A549 (cell line): Measurements from ENCODE around the gene COL28A1. TPM values are rescaled to one million over a fixed set of nuclear protein-coding genes. Genes with fewer than 3 reads are reported as not detected.
A peak's percentile ranks its signal among the peaks of the same experiment; 100 is the strongest.

ENCODE experiments used
- ATAC-seq, 2 experiments: fragments of 200-7000 bp in 1 of 2; fragments of >200 bp in 1 of 2; cut with Nextera tagmentation in 1 of 2; cut with Tn5 transposase in 1 of 2; 3 replicates each; pipeline versions ENCODE4 v1.8.0 to v1.9.1; 2018 to 2020; ENCODE audit warnings: mild to moderate bottlenecking in 1 of 2, moderate library complexity in 1 of 2
- CTCF ChIA-PET: fragments of 300-600 bp; sonication (Branson Sonifier 250); formaldehyde crosslinking; extraction: SDS; loops from one replicate; lab custom pipeline; 2021; ENCODE audit warnings: antibody characterized with exemption, inconsistent platforms; lab: Yijun Ruan, JAX
- POLR2A ChIA-PET: fragments of 350-600 bp; formaldehyde crosslinking; extraction: SDS; loops from one replicate; lab custom pipeline; 2021; ENCODE audit warnings: antibody characterized with exemption, inconsistent platforms; lab: Yijun Ruan, JAX
- DNase-seq, 2 experiments: peaks; one replicate each; pipeline versions ENCODE4 v3.0.0 to v3.0.0-alpha.2; 2011 to 2016; ENCODE audit warnings: low read depth in 1 of 2, low spot score in 1 of 2
- FAIRE-seq: peaks from 2 replicates; lab custom pipeline; 2011; peaks lifted over from hg19 to GRCh38; lab: Jason Lieb, UNC
- H3K27ac ChIP-seq, 2 experiments: fragments of >200 bp; sonication (Bioruptor Twin); formaldehyde crosslinking; 3 replicates each; pipeline ENCODE4 v1.5.1; 2016 to 2017
- H3K4me1 ChIP-seq: fragments of >200 bp; sonication (Bioruptor Twin); formaldehyde crosslinking; 3 replicates; pipeline ENCODE4 v1.6.1; 2016
- H3K4me2 ChIP-seq: fragments of >200 bp; sonication (Bioruptor Twin); formaldehyde crosslinking; 3 replicates; pipeline ENCODE4 v1.6.1; 2016
- H3K4me3 ChIP-seq: fragments of >200 bp; sonication (Bioruptor Twin); formaldehyde crosslinking; 3 replicates; pipeline ENCODE4 v1.5.1; 2016
- H3K9me3 ChIP-seq: fragments of >200 bp; sonication (Bioruptor Twin); formaldehyde crosslinking; 3 replicates; pipeline ENCODE4 v1.6.1; 2016
- BCL3 ChIP-seq: fragments of >200 bp; sonication (Bioruptor Twin); formaldehyde crosslinking; IDR thresholded peaks from 3 replicates; pipeline ENCODE4 v1.6.1; 2016
- BHLHE40 ChIP-seq: IDR thresholded peaks from 2 replicates; pipeline ENCODE4 v1.6.1; 2012; ENCODE audit warnings: low read depth, low read length, inconsistent platforms
- CBX2 ChIP-seq: fragments of 200-600 bp; sonication (generic); IDR thresholded peaks from 2 replicates; pipeline ENCODE4 v1.6.1; 2016; ENCODE audit warnings: low read depth, mild to moderate bottlenecking, borderline replicate concordance
- CBX8 ChIP-seq: fragments of 200-600 bp; sonication (generic); IDR thresholded peaks from 2 replicates; pipeline ENCODE4 v1.6.1; 2016
- CEBPB ChIP-seq, 2 experiments: fragments of >200 bp in 1 of 2; sonication (Bioruptor Twin) in 1 of 2; formaldehyde crosslinking in 1 of 2; IDR thresholded peaks; 2 replicates each; pipeline ENCODE4 v1.6.1; 2012 to 2016
- CHD4 ChIP-seq: fragments of 200-600 bp; sonication (generic); IDR thresholded peaks from 2 replicates; pipeline ENCODE4 v1.6.1; 2016; ENCODE audit warnings: antibody characterized with exemption, mild to moderate bottlenecking, borderline replicate concordance
- EHF ChIP-seq: fragments of 250-450 bp; sonication (Bioruptor Pico); IDR thresholded peaks from 2 replicates; pipeline ENCODE4 v1.5.0; 2020; ENCODE audit warnings: mild to moderate bottlenecking
- EP300 ChIP-seq, 2 experiments: fragments of >200 bp; sonication (Bioruptor Twin); formaldehyde crosslinking; IDR thresholded peaks; 2 replicates in 1 of 2; 3 replicates in 1 of 2; pipeline ENCODE4 v1.6.1; 2016 to 2017
- FOSB ChIP-seq: fragments of 250-450 bp; sonication (Bioruptor Pico); IDR thresholded peaks from 2 replicates; pipeline ENCODE4 v1.5.0; 2020; ENCODE audit warnings: mild to moderate bottlenecking, moderate library complexity
- FOXS1 ChIP-seq: fragments of 250-450 bp; sonication (Bioruptor Pico); IDR thresholded peaks from 2 replicates; pipeline ENCODE4 v1.5.0; 2020; ENCODE audit warnings: mild to moderate bottlenecking, moderate library complexity
- GATA3 ChIP-seq: IDR thresholded peaks from 2 replicates; pipeline ENCODE4 v1.6.1; 2012; ENCODE audit warnings: borderline replicate concordance
- HDAC2 ChIP-seq: fragments of 200-600 bp; sonication (generic); IDR thresholded peaks from 2 replicates; pipeline ENCODE4 v1.6.1; 2016
- HES2 ChIP-seq: fragments of >200 bp; sonication (Bioruptor Twin); formaldehyde crosslinking; IDR thresholded peaks from 2 replicates; pipeline ENCODE4 v1.6.1; 2016
- HEYL ChIP-seq: fragments of 250-450 bp; sonication (Bioruptor Pico); IDR thresholded peaks from 2 replicates; pipeline ENCODE4 v1.8.0; 2021; ENCODE audit warnings: mild to moderate bottlenecking, moderate library complexity
- HOXB5 ChIP-seq: fragments of 250-450 bp; sonication (Bioruptor Pico); IDR thresholded peaks from 2 replicates; pipeline ENCODE4 v1.5.0; 2020; ENCODE audit warnings: mild to moderate bottlenecking, moderate library complexity
- KDM1A ChIP-seq: fragments of 200-600 bp; sonication (generic); IDR thresholded peaks from 2 replicates; pipeline ENCODE4 v1.6.1; 2016; ENCODE audit warnings: low read depth, mild to moderate bottlenecking
- MAFK ChIP-seq: fragments of 450-650 bp; IDR thresholded peaks from 2 replicates; pipeline ENCODE4 v1.6.1; 2014; ENCODE audit not compliant: partially characterized antibody
- MAX ChIP-seq: IDR thresholded peaks from 2 replicates; pipeline ENCODE4 v1.6.1; 2012
- NFE2L2 ChIP-seq: fragments of 150-350 bp; conservative IDR thresholded peaks from 2 replicates; pipeline ENCODE4 v1.6.1; 2014; ENCODE audit warnings: low read length
- NR3C1 ChIP-seq: fragments of >200 bp; sonication (Bioruptor Twin); formaldehyde crosslinking; IDR thresholded peaks from 3 replicates; pipeline ENCODE4 v1.6.1; 2017
- PBX3 ChIP-seq: IDR thresholded peaks from 2 replicates; pipeline ENCODE4 v1.6.1; 2012
- POLR2AphosphoS2 ChIP-seq: conservative IDR thresholded peaks from 2 replicates; pipeline ENCODE4 v1.6.1; 2012; ENCODE audit warnings: low read length, improper control_type of control experiment, inconsistent platforms
- RAD21 ChIP-seq, 2 experiments: fragments of >200 bp in 1 of 2; sonication (Bioruptor Twin) in 1 of 2; formaldehyde crosslinking in 1 of 2; IDR thresholded peaks in 1 of 2; conservative IDR thresholded peaks in 1 of 2; 2 replicates in 1 of 2; 3 replicates in 1 of 2; pipeline ENCODE4 v1.6.1; 2012 to 2018; ENCODE audit warnings: inconsistent platforms in 1 of 2
- RARB ChIP-seq: fragments of 250-450 bp; sonication (Bioruptor Pico); IDR thresholded peaks from 2 replicates; pipeline ENCODE4 v1.8.0; 2021; ENCODE audit warnings: mild to moderate bottlenecking, moderate library complexity
- SMC3 ChIP-seq: fragments of >200 bp; sonication (Bioruptor Twin); formaldehyde crosslinking; IDR thresholded peaks from 3 replicates; pipeline ENCODE4 v1.6.1; 2018; ENCODE audit warnings: inconsistent platforms
- SREBF2 ChIP-seq: fragments of 450-650 bp; IDR thresholded peaks from 2 replicates; pipeline ENCODE4 v1.6.1; 2014; ENCODE audit warnings: mild to moderate bottlenecking, moderate library complexity
- ZFP36 ChIP-seq: fragments of 450-650 bp; IDR thresholded peaks from 2 replicates; pipeline ENCODE4 v1.6.1; 2014; ENCODE audit warnings: borderline replicate concordance; ENCODE audit not compliant: partially characterized antibody
- ZSCAN20 ChIP-seq: fragments of 250-450 bp; sonication (Bioruptor Pico); IDR thresholded peaks from 2 replicates; pipeline ENCODE4 v1.8.0; 2022; ENCODE audit warnings: mild to moderate bottlenecking, moderate library complexity
- WGBS: methylation state at CpG from one replicate; pipeline ENCODE4 v1.1.6; 2017; ENCODE audit errors: missing lambda C conversion rate; 5-methylcytosine and 5-hydroxymethylcytosine counted together
- polyA plus RNA-seq, 4 experiments: library from polyadenylated mRNA; depleted of rRNA in 3 of 4; stranded (reverse); fragments of >200 nt; fragmentation: RNase III in 1 of 4; extraction: RNeasy Plus Mini Kit Qiagen cat#74134 plus additional on column Dnase treatment in 1 of 4; gene quantifications; 2 replicates in 3 of 4; 3 replicates in 1 of 4; pipeline ENCODE4 v1.2.3, GENCODE V29; 2011 to 2017
- TF ChIP-seq, protein P1 (sequence below): fragments of 450-650 bp; IDR thresholded peaks from 2 replicates; pipeline ENCODE4 v1.6.1; 2014; ENCODE audit warnings: antibody characterized with exemption

The COL28A1 gene
- polyA plus RNA-seq, 2 of the 4 experiments (the other 2 are of a cell fraction), result 0.08 to 0.17 TPM

DNA sequence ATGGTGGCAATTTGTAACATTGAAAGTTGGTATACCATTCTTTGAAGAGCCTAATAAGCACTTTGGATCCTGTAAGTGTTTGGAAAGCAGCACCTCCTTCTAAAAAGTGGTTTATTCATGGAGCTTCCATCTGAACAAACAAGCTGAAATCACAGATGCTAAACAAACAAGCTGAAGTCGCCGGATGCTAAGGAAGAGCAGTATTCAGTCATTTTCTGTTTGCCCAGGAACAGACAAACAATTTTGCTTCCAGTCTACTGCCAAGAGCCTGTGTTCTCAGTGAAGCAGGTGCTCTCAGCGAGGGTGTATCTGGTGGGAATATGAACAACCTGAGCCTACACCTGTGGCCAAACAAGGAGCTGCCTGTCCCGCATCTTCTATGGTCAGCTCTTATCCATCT is 6.3 kb downstream of the COL28A1 start:
- Histone ChIP-seq H3K9me3 (no peaks in the 10 kb centered on the region), H3K4me2 (peak overlapping the region; percentile 38), H3K4me1 (peaks cover 15% of the 10 kb centered on the region), H3K27ac (peak overlapping the region; percentile 40 to 50; a peak in 5 of 6 replicates), H3K4me3 (no peak overlapping the region)
- ChIA-PET POLR2A (interaction anchor here (0.6 kb wide), 1 partner anchor 98 kb away, joined by 3 read pairs; no protein-coding TSS in a partner anchor), CTCF (interaction anchor here (0.8 to 2.7 kb wide), 5 partner anchors 12 to 107 kb away, joined by 3 to 14 read pairs (median 4); no protein-coding TSS in a partner anchor)
- DNase-seq (peak in 1 of 2 experiments; percentile 57), ATAC-seq (peak; percentile 59 to 74; a peak in 4 of 6 replicates), FAIRE-seq (no peak)
- 14% methylated on average over 4 of the region's 4 CpGs for WGBS
- no peak for TF ChIP-seq KDM1A
- no peak for TF ChIP-seq SREBF2
- no peak for TF ChIP-seq CBX2
- no peak for TF ChIP-seq ZFP36
- no peak for TF ChIP-seq NFE2L2
- TF ChIP-seq MAX, result peak; percentile 28; the same call in 1 of the 2 replicates
- TF ChIP-seq CBX8, result no peak
- TF ChIP-seq GATA3, result peak; percentile 41; the same call in 1 of the 2 replicates
- no peak for TF ChIP-seq EHF (CRISPR knock-in tag)
- TF ChIP-seq RARB, result no peak
- no peak for TF ChIP-seq MAFK
- no peak for TF ChIP-seq HDAC2
- no peak for TF ChIP-seq NR3C1
- TF ChIP-seq RAD21 (conservative IDR thresholded peaks at IDR 0.05 in 1 of 2, IDR thresholded peaks at IDR 0.05 in 1 of 2), result 0 out of 5 replicates have a peak, but pooled peaks of 1 of the 2 experiments have one; percentile 6
- TF ChIP-seq CEBPB (IDR thresholded peaks at IDR 0.05), result no peak

- WGBS, result 94% methylated on average over 3 of the region's 3 CpGs
- no peak overlapping the region for H3K27ac ChIP-seq
- ChIA-PET POLR2A (no interaction called here), CTCF (no interaction called here)
- DNase-seq (no peak), ATAC-seq (no peak), FAIRE-seq (no peak)
- no peak overlapping the region for H3K4me2 ChIP-seq
- no peak for TF ChIP-seq SMC3
- no peak for TF ChIP-seq FOXS1 (CRISPR knock-in tag)
- no peak overlapping the region for H3K4me3 ChIP-seq
- peaks cover 15% of the 10 kb centered on the region for H3K4me1 ChIP-seq
- no peaks in the 10 kb centered on the region for H3K9me3 ChIP-seq
Observed at GRCh38 chr7:7527047-7527446, 8.6 kb downstream of the COL28A1 start.

GRCh38 chr7:7526006-7526405 is 9.7 kb downstream of the COL28A1 start:
- POLR2A ChIA-PET, result no interaction called here
- WGBS, result 71% methylated on average over 2 of the region's 2 CpGs

More at GRCh38 chr7:7526006-7526405, 9.7 kb downstream of the COL28A1 start:
- TF ChIP-seq SMC3 (no peak), HEYL (CRISPR knock-in tag) (no peak), MAX (no peak), HES2 (no peak), ZFP36 (no peak), ZSCAN20 (no peak), EP300 (IDR thresholded peaks at IDR 0.05) (no peak), CHD4 (no peak), POLR2AphosphoS2 (no peak), BCL3 (no peak), PBX3 (no peak), FOSB (no peak), BHLHE40 (no peak), CEBPB (IDR thresholded peaks at IDR 0.05) (no peak), HOXB5 (no peak)
- TF ChIP-seq, protein P1, sequence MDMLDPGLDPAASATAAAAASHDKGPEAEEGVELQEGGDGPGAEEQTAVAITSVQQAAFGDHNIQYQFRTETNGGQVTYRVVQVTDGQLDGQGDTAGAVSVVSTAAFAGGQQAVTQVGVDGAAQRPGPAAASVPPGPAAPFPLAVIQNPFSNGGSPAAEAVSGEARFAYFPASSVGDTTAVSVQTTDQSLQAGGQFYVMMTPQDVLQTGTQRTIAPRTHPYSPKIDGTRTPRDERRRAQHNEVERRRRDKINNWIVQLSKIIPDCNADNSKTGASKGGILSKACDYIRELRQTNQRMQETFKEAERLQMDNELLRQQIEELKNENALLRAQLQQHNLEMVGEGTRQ, result no peak
- TF ChIP-seq, all 56 proteins: peak for 0
- Histone ChIP-seq H3K27ac (no peak overlapping the region), H3K4me3 (no peak overlapping the region), H3K4me1 (peaks cover 17% of the 10 kb centered on the region), H3K4me2 (no peak overlapping the region), H3K9me3 (no peaks in the 10 kb centered on the region)
- DNase-seq, result no peak
- ATAC-seq, result no peak
- CTCF ChIA-PET, result interaction anchor here (0.9 to 1.1 kb wide), 2 partner anchors 101 to 102 kb away, joined by 3 to 4 read pairs; no protein-coding TSS in a partner anchor
- peak; percentile 54 for FAIRE-seq
